UCSD-AML1 (cell line): ENCODE data around the gene NPC1L1.
A peak's percentile ranks its signal among the peaks of the same experiment; 100 is the strongest.
"Not testable (repeated sequence)": the region's sequence is repeated elsewhere in the genome, so short reads cannot be mapped to it uniquely, and the experiment has no call there.

Experiments used
- DNase-seq: peaks from one replicate; lab custom pipeline; 2025; ENCODE audit not compliant: unreplicated experiment; lab: John Stamatoyannopoulos, UW

Gene NPC1L1

GRCh38 chr7:44511236-44511635 lies 29.9 kb downstream of the NPC1L1 start:
- no peak for DNase-seq

GRCh38 chr7:44508328-44509030 lies 32.7 kb downstream of the NPC1L1 start:
- no peak for DNase-seq

- not testable (repeated sequence) for DNase-seq
These were observed 34.4 kb downstream of the NPC1L1 start for GRCh38 chr7:44506592-44507288.

- no peak for DNase-seq
These were observed 35.5 kb downstream of the NPC1L1 start for GRCh38 chr7:44505595-44505994.

GRCh38 chr7:44498230-44498954 lies 42.7 kb downstream of the NPC1L1 start:
- DNase-seq, result no peak

GRCh38 chr7:44497155-44498027 lies 43.7 kb downstream of the NPC1L1 start:
- DNase-seq, result no peak

GRCh38 chr7:44496385-44496784 lies 44.7 kb downstream of the NPC1L1 start:
- no peak for DNase-seq

- DNase-seq, result no peak
These were observed 46.2 kb downstream of the NPC1L1 start for GRCh38 chr7:44494960-44495359.

- DNase-seq, result no peak
These were observed 49.9 kb downstream of the NPC1L1 start for GRCh38 chr7:44491229-44491628.

GRCh38 chr7:44490351-44491200 lies 50.6 kb downstream of the NPC1L1 start, which contains the start of gene NUDCD3:
TSS of gene NUDCD3 (minus strand) at chr7:44490658. CDS start at chr7:44490600, 58 bp downstream.
- DNase-seq, result peak; percentile 76

- DNase-seq, result no peak
These were observed 51.2 kb downstream of the NPC1L1 start for GRCh38 chr7:44489955-44490350.

GRCh38 chr7:44488955-44489354 lies 52.2 kb downstream of the NPC1L1 start:
- no peak for DNase-seq

GRCh38 chr7:44486693-44487092 lies 54.4 kb downstream of the NPC1L1 start:
- no peak for DNase-seq

GRCh38 chr7:44486001-44486400 lies 55.1 kb downstream of the NPC1L1 start:
- DNase-seq, result no peak

GRCh38 chr7:44484482-44485313 lies 56.4 kb downstream of the NPC1L1 start:
- peak; percentile 14 for DNase-seq

- DNase-seq, result no peak
These were observed 58.3 kb downstream of the NPC1L1 start for GRCh38 chr7:44482502-44483485.

GRCh38 chr7:44477938-44478337 lies 63.2 kb downstream of the NPC1L1 start:
- no peak for DNase-seq
